HG03354 (cell line): ENCODE results near the gene TRMT44.
A peak's percentile ranks its signal among the peaks of the same experiment; 100 is the strongest.

Experiments used
- ATAC-seq: cut with Tn5 transposase; IDR thresholded peaks from one replicate; pipeline ENCODE4 v1.9.1; 2021; ENCODE audit warnings: mild to moderate bottlenecking; ENCODE audit not compliant: unreplicated experiment, poor library complexity, severe bottlenecking

Gene TRMT44

GRCh38 chr4:8464381-8464780 lies 23.8 kb downstream of the TRMT44 start:
- ATAC-seq, result no peak

GRCh38 chr4:8465615-8466611 lies 25.3 kb downstream of the TRMT44 start:
- ATAC-seq, result no peak

- no peak for ATAC-seq
Observed at GRCh38 chr4:8467016-8467415, 26.4 kb downstream of the TRMT44 start.

GRCh38 chr4:8468746-8469535 lies 28.4 kb downstream of the TRMT44 start:
- ATAC-seq, result peak; percentile 73

- no peak for ATAC-seq
Observed at GRCh38 chr4:8469550-8469949, 29.0 kb downstream of the TRMT44 start.

GRCh38 chr4:8470451-8471024 lies 30.0 kb downstream of the TRMT44 start:
- no peak for ATAC-seq

GRCh38 chr4:8471211-8471875 lies 30.8 kb downstream of the TRMT44 start:
- ATAC-seq, result no peak

GRCh38 chr4:8472158-8472688 lies 31.6 kb downstream of the TRMT44 start:
- no peak for ATAC-seq

- no peak for ATAC-seq
Observed at GRCh38 chr4:8472689-8473197, 32.2 kb downstream of the TRMT44 start.

GRCh38 chr4:8473198-8473919 lies 32.8 kb downstream of the TRMT44 start:
- no peak for ATAC-seq

- ATAC-seq, result no peak
Observed at GRCh38 chr4:8473920-8474590, 33.5 kb downstream of the TRMT44 start.

- no peak for ATAC-seq
Observed at GRCh38 chr4:8474856-8475255, 34.3 kb downstream of the TRMT44 start.

- no peak for ATAC-seq
Observed at GRCh38 chr4:8475751-8476575, 35.4 kb downstream of the TRMT44 start.

GRCh38 chr4:8477095-8477635 lies 36.6 kb downstream of the TRMT44 start:
- no peak for ATAC-seq

GRCh38 chr4:8477676-8478075 lies 37.1 kb downstream of the TRMT44 start:
- ATAC-seq, result no peak

- no peak for ATAC-seq
Observed at GRCh38 chr4:8478371-8478770, 37.8 kb downstream of the TRMT44 start.
